ENCODE data around the gene BBIP1. TPM values are rescaled to one million over a fixed set of nuclear protein-coding genes. Genes with fewer than 3 reads are reported as not detected.
"Not testable (repeated sequence)": the region's sequence is repeated elsewhere in the genome, so short reads cannot be mapped to it uniquely, and the experiment has no call there.

Gene BBIP1
- total and polyA plus RNA-seq, 7 experiments from 2014 or later, result 22.2 to 64.2 (median 36.3) TPM

- Histone ChIP-seq H3K9me3 (ENCODE audit: control insufficient read depth in 2 of 3, low read length in 3 of 3) (no peaks in the 10 kb centered on the region), H3K27me3 (ENCODE audit: control insufficient read depth in 2 of 2, insufficient read depth in 2 of 2, low read length in 2 of 2) (no peaks in the 10 kb centered on the region), H3K4me3 (ENCODE audit: low read length) (peak overlapping the region; percentile 78), H3K27ac (ENCODE audit: low read depth, low read length) (peak overlapping the region; percentile 100), H3K36me3 (ENCODE audit: control insufficient read depth in 2 of 3, insufficient read depth in 3 of 3, low read length in 3 of 3) (peaks cover 0 to 8% (median 0%) of the 10 kb centered on the region in 3 experiments), H3K4me1 (ENCODE audit: control insufficient read depth in 2 of 2, insufficient read depth in 2 of 2, low read length in 2 of 2) (peaks cover 54 to 71% of the 10 kb centered on the region in 2 donors)
- Mint-ChIP-seq H3K27ac (peak overlapping the region; percentile 94 to 100 (median 99)), H3K27me3 (peaks cover 0 to 2% (median 0%) of the 10 kb centered on the region in 5 donors), H3K9me3 (peaks cover 0 to 7% (median 0%) of the 10 kb centered on the region in 11 donors), H3K4me3 (peak overlapping the region; percentile 79 to 99 (median 96)), H3K36me3 (peaks cover 4 to 21% (median 4%) of the 10 kb centered on the region in 5 donors), H3K4me1 (peaks cover 49 to 78% (median 69%) of the 10 kb centered on the region in 7 donors)
- CTCF ChIA-PET, result interaction anchor here (0.8 to 2.1 kb wide), 3 partner anchors 10 to 68 kb away, joined by 3 to 7 read pairs (median 4); no protein-coding TSS in a partner anchor
- POLR2A ChIA-PET, result interaction anchor here (0.9 to 3.6 kb wide), 13 partner anchors 9 to 120 kb away, joined by 3 to 76 read pairs (median 6); no protein-coding TSS in a partner anchor
- ATAC-seq, result no peak
- DNase-seq, result no peak
- intact Hi-C loops (cut with micrococcal nuclease), result loop anchor here (1.0 to 5.0 kb wide), 9 partner anchors 11 to 659 kb away; partner anchors contain the start of genes BBIP1 (in 1 of the 2), DUSP5 (in 1 of the 2), SHOC2 (in 1 of the 2) and SMC3 (in 1 of the 2)
These were observed 48.1 kb downstream of the BBIP1 start for GRCh38 chr10:110870823-110871297.

- CTCF ChIA-PET, result interaction anchor here (0.6 to 2.5 kb wide), 5 partner anchors 11 to 959 kb away, joined by 3 to 7 read pairs (median 3); no protein-coding TSS in a partner anchor
- peak overlapping the region; percentile 27 for H3K4me3 ChIP-seq (ENCODE audit: low read length)
These were observed 50.0 kb downstream of the BBIP1 start for GRCh38 chr10:110868981-110869380.

GRCh38 chr10:110867807-110868465 lies 51.0 kb downstream of the BBIP1 start:
- H3K4me1 Mint-ChIP-seq, result peaks cover 74 to 89% (median 87%) of the 10 kb centered on the region in 7 donors
- peaks cover 0 to 2% (median 0%) of the 10 kb centered on the region in 5 donors for H3K27me3 Mint-ChIP-seq
- H3K4me3 ChIP-seq (ENCODE audit: low read length), result peak overlapping the region; percentile 27
- peak overlapping the region; percentile 94 to 100 (median 99) for H3K27ac Mint-ChIP-seq
- intact Hi-C loops (cut with micrococcal nuclease), result loop anchor here (5.0 to 10.0 kb wide), 5 partner anchors 301 to 943 kb away; partner anchors contain the start of genes DUSP5 (in 1 of the 2), SMC3 (in 1 of the 2) and XPNPEP1 (in 1 of the 2)
- peak overlapping the region; percentile 54 to 99 (median 95) for H3K4me3 Mint-ChIP-seq
- POLR2A ChIA-PET, result interaction anchor here (0.8 to 4.6 kb wide), 20 partner anchors 8 to 124 kb away, joined by 3 to 46 read pairs (median 4); partner anchors contain the start of genes BBIP1 and SHOC2
- peaks cover 82 to 83% of the 10 kb centered on the region in 2 donors for H3K4me1 ChIP-seq (ENCODE audit: control insufficient read depth in 2 of 2, insufficient read depth in 2 of 2, low read length in 2 of 2)
- H3K36me3 Mint-ChIP-seq, result peaks cover 0 to 19% (median 4%) of the 10 kb centered on the region in 5 donors
- ATAC-seq, result no peak
- H3K9me3 Mint-ChIP-seq, result peaks cover 0 to 7% (median 0%) of the 10 kb centered on the region in 11 donors
- H3K27me3 ChIP-seq (ENCODE audit: control insufficient read depth in 2 of 2, insufficient read depth in 2 of 2, low read length in 2 of 2), result no peaks in the 10 kb centered on the region
- peaks cover 0 to 8% (median 0%) of the 10 kb centered on the region in 3 experiments for H3K36me3 ChIP-seq (ENCODE audit: control insufficient read depth in 2 of 3, insufficient read depth in 3 of 3, low read length in 3 of 3)
- no peak for DNase-seq
- CTCF ChIA-PET, result interaction anchor here (0.6 to 2.5 kb wide), 9 partner anchors 10 to 367 kb away, joined by 3 to 7 read pairs (median 5); no protein-coding TSS in a partner anchor
- H3K9me3 ChIP-seq (ENCODE audit: control insufficient read depth in 2 of 3, low read length in 3 of 3), result no peaks in the 10 kb centered on the region
- H3K27ac ChIP-seq (ENCODE audit: low read depth, low read length), result peak overlapping the region; percentile 100

More at GRCh38 chr10:110868981-110869380, 50.0 kb downstream of the BBIP1 start:
- ATAC-seq (peak; percentile 14), DNase-seq (peak in 7 of 9 donors; percentile 64 to 82 (median 79))
- H3K27me3 Mint-ChIP-seq, result peaks cover 0 to 2% (median 0%) of the 10 kb centered on the region in 5 donors
- Histone ChIP-seq H3K27ac (ENCODE audit: low read depth, low read length) (peak overlapping the region; percentile 100), H3K9me3 (ENCODE audit: control insufficient read depth in 2 of 3, low read length in 3 of 3) (no peaks in the 10 kb centered on the region), H3K27me3 (ENCODE audit: control insufficient read depth in 2 of 2, insufficient read depth in 2 of 2, low read length in 2 of 2) (no peaks in the 10 kb centered on the region), H3K4me1 (ENCODE audit: control insufficient read depth in 2 of 2, insufficient read depth in 2 of 2, low read length in 2 of 2) (peaks cover 72 to 74% of the 10 kb centered on the region in 2 donors), H3K36me3 (ENCODE audit: control insufficient read depth in 2 of 3, insufficient read depth in 3 of 3, low read length in 3 of 3) (peaks cover 0 to 8% (median 0%) of the 10 kb centered on the region in 3 experiments)
- H3K9me3 Mint-ChIP-seq, result peaks cover 0 to 7% (median 0%) of the 10 kb centered on the region in 11 donors
- H3K4me1 Mint-ChIP-seq, result peaks cover 66 to 84% (median 76%) of the 10 kb centered on the region in 7 donors
- peak overlapping the region; percentile 94 to 100 (median 99) for H3K27ac Mint-ChIP-seq
- peaks cover 0 to 20% (median 4%) of the 10 kb centered on the region in 5 donors for H3K36me3 Mint-ChIP-seq
- intact Hi-C loops (cut with micrococcal nuclease), result loop anchor here (5.0 to 10.0 kb wide), 5 partner anchors 302 to 944 kb away; partner anchors contain the start of genes DUSP5 (in 1 of the 2), SMC3 (in 1 of the 2) and XPNPEP1 (in 1 of the 2)
- POLR2A ChIA-PET, result interaction anchor here (1.3 to 4.6 kb wide), 6 partner anchors 8 to 66 kb away, joined by 3 to 46 read pairs (median 7); partner anchors contain the start of genes BBIP1 and SHOC2
- H3K4me3 Mint-ChIP-seq, result peak overlapping the region; percentile 79 to 99 (median 96)

- not testable (repeated sequence) for H3K36me3 ChIP-seq (ENCODE audit: control insufficient read depth in 2 of 3, insufficient read depth in 3 of 3, low read length in 3 of 3); H3K9me3 ChIP-seq (ENCODE audit: control insufficient read depth in 2 of 3, low read length in 3 of 3); H3K9me3 Mint-ChIP-seq; H3K27me3 Mint-ChIP-seq; DNase-seq; H3K4me3 ChIP-seq (ENCODE audit: low read length); H3K27me3 ChIP-seq (ENCODE audit: control insufficient read depth in 2 of 2, insufficient read depth in 2 of 2, low read length in 2 of 2); ATAC-seq
- H3K36me3 Mint-ChIP-seq, result peaks cover 0 to 19% (median 4%) of the 10 kb centered on the region in 5 donors
- H3K4me1 ChIP-seq (ENCODE audit: control insufficient read depth in 2 of 2, insufficient read depth in 2 of 2, low read length in 2 of 2), result peaks cover 89 to 90% of the 10 kb centered on the region in 2 donors
- peak overlapping the region; percentile 94 to 100 (median 99) for H3K27ac Mint-ChIP-seq
- H3K4me1 Mint-ChIP-seq, result peaks cover 78 to 97% (median 91%) of the 10 kb centered on the region in 7 donors
- intact Hi-C loops (cut with micrococcal nuclease), result loop anchor here (5.0 to 10.0 kb wide), 5 partner anchors 300 to 942 kb away; partner anchors contain the start of genes DUSP5 (in 1 of the 2), SMC3 (in 1 of the 2) and XPNPEP1 (in 1 of the 2)
- H3K4me3 Mint-ChIP-seq, result peak overlapping the region; percentile 2 to 99 (median 70)
- H3K27ac ChIP-seq (ENCODE audit: low read depth, low read length), result peak overlapping the region; percentile 100
- POLR2A ChIA-PET, result interaction anchor here (0.8 to 4.6 kb wide), 23 partner anchors 9 to 656 kb away, joined by 3 to 46 read pairs (median 4); partner anchors contain the start of genes BBIP1 and SHOC2
- CTCF ChIA-PET, result interaction anchor here (1.1 to 2.5 kb wide), 7 partner anchors 10 to 121 kb away, joined by 3 to 7 read pairs (median 5); no protein-coding TSS in a partner anchor
These were observed 51.8 kb downstream of the BBIP1 start for GRCh38 chr10:110867011-110867806.

GRCh38 chr10:110865809-110866482 lies 53.0 kb downstream of the BBIP1 start:
- H3K9me3 Mint-ChIP-seq, result peaks cover 0 to 5% (median 0%) of the 10 kb centered on the region in 11 donors

More at GRCh38 chr10:110865809-110866482, 53.0 kb downstream of the BBIP1 start:
- Mint-ChIP-seq H3K27me3 (no peaks in the 10 kb centered on the region), H3K36me3 (peaks cover 0 to 19% (median 4%) of the 10 kb centered on the region in 5 donors), H3K27ac (peak overlapping the region; percentile 92 to 100 (median 99)), H3K4me3 (peak overlapping the region; percentile 27 to 88 (median 76)), H3K4me1 (peaks cover 80 to 100% (median 98%) of the 10 kb centered on the region in 7 donors)
- peaks cover 97 to 98% of the 10 kb centered on the region in 2 donors for H3K4me1 ChIP-seq (ENCODE audit: control insufficient read depth in 2 of 2, insufficient read depth in 2 of 2, low read length in 2 of 2)
- no peaks in the 10 kb centered on the region for H3K9me3 ChIP-seq (ENCODE audit: control insufficient read depth in 2 of 3, low read length in 3 of 3)
- no peaks in the 10 kb centered on the region for H3K27me3 ChIP-seq (ENCODE audit: control insufficient read depth in 2 of 2, insufficient read depth in 2 of 2, low read length in 2 of 2)
- CTCF ChIA-PET, result no interaction called here
- peak overlapping the region; percentile 100 for H3K27ac ChIP-seq (ENCODE audit: low read depth, low read length)
- no peaks in the 10 kb centered on the region for H3K36me3 ChIP-seq (ENCODE audit: control insufficient read depth in 2 of 3, insufficient read depth in 3 of 3, low read length in 3 of 3)
- POLR2A ChIA-PET, result interaction anchor here (0.6 to 4.6 kb wide), 12 partner anchors 8 to 784 kb away, joined by 3 to 46 read pairs (median 12); partner anchors contain the start of genes BBIP1 and SHOC2
- intact Hi-C loops (cut with micrococcal nuclease), result loop anchor here (2.0 to 10.0 kb wide), 8 partner anchors 31 to 941 kb away; partner anchors contain the start of genes BBIP1 (in 2 of the 2), SHOC2 (in 2 of the 2), DUSP5 (in 1 of the 2) and SMC3 (in 1 of the 2)
- H3K4me3 ChIP-seq (ENCODE audit: low read length), result peak overlapping the region; percentile 46
- no peak for ATAC-seq
- DNase-seq, result peak in 2 of 9 donors; percentile 36 to 50
